Activated T-helper 17 cell treated with anti-CD3 and anti-CD28 coated beads, Interleukin-2, amount 50 U/mL, for 72 hours (primary cell): ENCODE results near the gene IL2RG. TPM values are rescaled to one million over a fixed set of nuclear protein-coding genes. Genes with fewer than 3 reads are reported as not detected.

ENCODE experiments used
- ATAC-seq: fragments of 150-1000 bp; cut with Tn5 transposase; replicated peaks from 2 replicates; pipeline ENCODE4 v1.10.0; 2021; ENCODE audit warnings: mild to moderate bottlenecking, moderate library complexity
- H3K27ac Mint-ChIP-seq: one replicate; pipeline ENCODE4 v1.8.0; 2022; ENCODE audit warnings: mixed read lengths
- H3K27me3 Mint-ChIP-seq: one replicate; pipeline ENCODE4 v1.8.0; 2022; ENCODE audit warnings: mixed read lengths
- H3K36me3 Mint-ChIP-seq: one replicate; pipeline ENCODE4 v1.8.0; 2022; ENCODE audit warnings: low read depth, mild to moderate bottlenecking, mixed read lengths
- H3K4me1 Mint-ChIP-seq: one replicate; pipeline ENCODE4 v1.8.0; 2022; ENCODE audit warnings: mixed read lengths
- H3K4me3 Mint-ChIP-seq: one replicate; pipeline ENCODE4 v1.8.0; 2022; ENCODE audit warnings: mild to moderate bottlenecking, mixed read lengths
- H3K9me3 Mint-ChIP-seq: one replicate; pipeline ENCODE4 v1.8.0; 2022; ENCODE audit warnings: mixed read lengths
- total RNA-seq, 2 donors: library from RNA; stranded (reverse); gene quantifications; one replicate each; pipeline ENCODE4 v1.2.3, GENCODE V29; 2022

The IL2RG gene
- total RNA-seq, 2 donors from 2014 or later, result 317 to 698 TPM

DNA sequence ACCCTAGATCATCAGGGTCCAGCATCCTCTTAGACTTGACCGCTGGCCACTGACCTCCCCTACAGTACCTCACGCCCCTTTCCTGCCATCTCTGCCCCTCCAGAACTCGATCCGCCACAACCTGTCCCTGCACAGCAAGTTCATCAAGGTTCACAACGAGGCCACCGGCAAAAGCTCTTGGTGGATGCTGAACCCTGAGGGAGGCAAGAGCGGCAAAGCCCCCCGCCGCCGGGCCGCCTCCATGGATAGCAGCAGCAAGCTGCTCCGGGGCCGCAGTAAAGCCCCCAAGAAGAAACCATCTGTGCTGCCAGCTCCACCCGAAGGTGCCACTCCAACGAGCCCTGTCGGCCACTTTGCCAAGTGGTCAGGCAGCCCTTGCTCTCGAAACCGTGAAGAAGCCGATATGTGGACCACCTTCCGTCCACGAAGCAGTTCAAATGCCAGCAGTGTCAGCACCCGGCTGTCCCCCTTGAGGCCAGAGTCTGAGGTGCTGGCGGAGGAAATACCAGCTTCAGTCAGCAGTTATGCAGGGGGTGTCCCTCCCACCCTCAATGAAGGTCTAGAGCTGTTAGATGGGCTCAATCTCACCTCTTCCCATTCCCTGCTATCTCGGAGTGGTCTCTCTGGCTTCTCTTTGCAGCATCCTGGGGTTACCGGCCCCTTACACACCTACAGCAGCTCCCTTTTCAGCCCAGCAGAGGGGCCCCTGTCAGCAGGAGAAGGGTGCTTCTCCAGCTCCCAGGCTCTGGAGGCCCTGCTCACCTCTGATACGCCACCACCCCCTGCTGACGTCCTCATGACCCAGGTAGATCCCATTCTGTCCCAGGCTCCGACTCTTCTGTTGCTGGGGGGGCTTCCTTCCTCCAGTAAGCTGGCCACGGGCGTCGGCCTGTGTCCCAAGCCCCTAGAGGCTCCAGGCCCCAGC is 10.5 kb downstream of the IL2RG start:
- Mint-ChIP-seq H3K27ac (peak overlapping the region; percentile 48), H3K4me3 (peak overlapping the region; percentile 19), H3K9me3 (no peaks in the 10 kb centered on the region), H3K27me3 (no peaks in the 10 kb centered on the region), H3K4me1 (peaks cover 10% of the 10 kb centered on the region), H3K36me3 (peaks cover 30% of the 10 kb centered on the region)
- ATAC-seq, result peak; percentile 18

DNA sequence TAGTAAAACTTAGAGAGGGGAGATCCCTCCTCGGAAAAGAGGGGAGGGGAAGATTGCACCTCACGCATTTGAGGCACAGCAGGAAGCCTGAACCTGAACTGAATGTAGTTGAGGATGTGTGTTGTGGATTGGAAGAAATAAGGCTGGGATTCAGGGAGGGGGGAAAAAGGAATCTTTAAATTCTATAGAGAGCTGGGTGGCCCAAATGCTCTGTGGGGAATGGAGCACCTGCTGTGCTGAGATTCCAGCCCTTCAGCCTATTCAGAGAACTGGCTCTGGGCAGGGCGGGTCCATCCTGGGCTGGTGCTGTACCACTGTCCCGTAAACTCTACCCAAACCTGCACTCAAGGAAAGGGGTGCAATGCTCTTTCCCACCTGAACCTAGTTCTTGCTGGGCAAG is 11.6 kb downstream of the IL2RG start:
- ATAC-seq, result no peak
- Mint-ChIP-seq H3K4me1 (peaks cover 5% of the 10 kb centered on the region), H3K27me3 (no peaks in the 10 kb centered on the region), H3K4me3 (peak overlapping the region; percentile 94), H3K27ac (no peak overlapping the region), H3K36me3 (peaks cover 22% of the 10 kb centered on the region), H3K9me3 (no peaks in the 10 kb centered on the region)

DNA sequence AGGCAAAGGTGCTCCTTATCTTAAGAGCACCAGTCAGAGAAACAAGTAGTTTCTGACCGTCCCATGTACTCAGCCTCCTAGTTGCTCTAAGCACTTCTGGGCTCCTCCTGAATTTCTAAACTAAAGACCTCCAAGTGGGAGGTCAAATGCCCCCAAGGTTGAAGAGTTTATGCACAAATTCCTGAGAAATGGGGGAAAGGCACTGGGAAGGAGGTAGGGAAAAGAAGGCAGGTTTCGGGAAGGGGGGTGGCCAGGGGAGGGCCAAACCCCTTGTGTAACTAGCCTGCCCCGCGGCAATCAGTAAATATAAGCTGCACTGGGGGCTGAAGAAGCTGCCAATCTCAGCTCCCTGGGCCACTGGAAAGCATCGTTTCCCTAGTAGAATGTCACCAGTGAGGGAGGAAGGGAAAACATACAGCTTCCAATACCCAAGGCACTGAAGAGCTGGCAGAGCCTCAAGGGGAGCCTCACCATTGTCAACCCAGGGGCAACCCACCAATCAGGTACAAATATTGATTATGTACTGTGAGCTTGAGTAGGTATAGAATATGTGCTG is 12.3 kb downstream of the IL2RG start:
- no peaks in the 10 kb centered on the region for H3K9me3 Mint-ChIP-seq
- peak overlapping the region; percentile 94 for H3K4me3 Mint-ChIP-seq
- H3K4me1 Mint-ChIP-seq, result peaks cover 5% of the 10 kb centered on the region
- ATAC-seq, result no peak
- H3K27me3 Mint-ChIP-seq, result no peaks in the 10 kb centered on the region
- H3K36me3 Mint-ChIP-seq, result peaks cover 15% of the 10 kb centered on the region
- no peak overlapping the region for H3K27ac Mint-ChIP-seq

DNA sequence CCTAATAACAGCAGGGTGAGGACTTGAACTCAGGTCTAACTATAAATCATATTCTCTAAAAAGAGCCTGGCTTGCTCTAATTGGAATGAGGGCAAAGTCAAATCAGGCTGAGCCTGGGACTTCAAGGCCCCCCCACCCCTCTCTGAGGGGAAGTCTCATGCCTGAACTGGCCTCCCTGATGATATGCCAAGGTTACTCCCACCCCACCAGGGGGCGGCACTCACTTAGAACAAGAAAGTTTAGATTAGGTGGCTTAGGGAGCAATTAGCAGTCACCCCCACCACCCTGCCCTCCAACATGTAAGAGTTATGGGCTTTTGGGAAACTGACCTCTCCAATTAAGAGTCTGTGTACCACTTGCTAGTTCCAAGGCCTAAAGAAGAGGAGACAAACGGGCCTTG is 13.1 kb downstream of the IL2RG start:
- Mint-ChIP-seq H3K4me3 (peak overlapping the region; percentile 94), H3K4me1 (peaks cover 5% of the 10 kb centered on the region), H3K9me3 (no peaks in the 10 kb centered on the region), H3K27ac (no peak overlapping the region), H3K36me3 (peaks cover 11% of the 10 kb centered on the region), H3K27me3 (no peaks in the 10 kb centered on the region)
- ATAC-seq, result peak; percentile 49

DNA sequence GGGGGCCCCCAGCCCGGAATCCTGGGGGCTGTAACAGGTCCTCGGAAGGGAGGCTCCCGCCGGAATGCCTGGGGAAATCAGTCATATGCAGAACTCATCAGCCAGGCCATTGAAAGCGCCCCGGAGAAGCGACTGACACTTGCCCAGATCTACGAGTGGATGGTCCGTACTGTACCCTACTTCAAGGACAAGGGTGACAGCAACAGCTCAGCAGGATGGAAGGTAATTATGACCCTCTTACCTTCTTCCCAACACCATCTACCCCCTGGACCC is 14.7 kb downstream of the IL2RG start:
- ATAC-seq, result no peak
- H3K4me1 Mint-ChIP-seq, result peaks cover 5% of the 10 kb centered on the region
- H3K36me3 Mint-ChIP-seq, result peaks cover 11% of the 10 kb centered on the region
- no peaks in the 10 kb centered on the region for H3K9me3 Mint-ChIP-seq
- H3K27me3 Mint-ChIP-seq, result no peaks in the 10 kb centered on the region
- peak overlapping the region; percentile 94 for H3K4me3 Mint-ChIP-seq
- H3K27ac Mint-ChIP-seq, result no peak overlapping the region

DNA sequence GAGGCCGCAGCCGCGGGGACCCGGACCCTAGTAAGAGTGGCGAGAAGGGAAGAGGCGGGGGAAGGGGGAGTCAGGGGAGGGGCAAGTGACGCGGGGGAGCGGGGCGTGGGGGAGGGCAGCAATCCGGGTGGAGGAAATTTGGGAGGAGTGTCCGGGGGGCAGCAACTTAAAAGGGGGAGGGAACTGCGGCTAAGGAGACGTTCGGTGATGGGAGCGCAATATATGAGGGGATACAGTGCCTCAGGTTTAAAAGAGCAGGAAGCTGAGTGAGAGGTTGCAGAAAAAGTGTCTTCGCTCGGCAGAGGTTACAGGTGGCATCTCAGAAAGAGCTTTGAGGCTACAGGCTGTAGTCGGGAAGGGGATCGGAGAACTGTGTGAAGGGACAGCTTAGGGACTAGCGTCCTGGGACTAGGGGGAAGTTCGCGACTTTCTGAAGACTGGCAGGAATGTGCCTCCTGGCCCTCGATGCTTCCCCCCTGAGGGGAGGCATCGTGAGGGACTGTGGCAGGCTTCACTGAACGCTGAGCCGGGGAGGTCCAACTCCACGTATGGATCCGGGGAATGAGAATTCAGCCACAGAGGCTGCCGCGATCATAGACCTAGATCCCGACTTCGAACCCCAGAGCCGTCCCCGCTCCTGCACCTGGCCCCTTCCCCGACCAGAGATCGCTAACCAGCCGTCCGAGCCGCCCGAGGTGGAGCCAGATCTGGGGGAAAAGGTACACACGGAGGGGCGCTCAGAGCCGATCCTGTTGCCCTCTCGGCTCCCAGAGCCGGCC is 15.2 kb downstream of the IL2RG start:
- Mint-ChIP-seq H3K27me3 (no peaks in the 10 kb centered on the region), H3K9me3 (no peaks in the 10 kb centered on the region), H3K27ac (peak overlapping the region; percentile 93), H3K4me1 (peaks cover 5% of the 10 kb centered on the region), H3K36me3 (peaks cover 9% of the 10 kb centered on the region), H3K4me3 (peak overlapping the region; percentile 94)
- peak; percentile 56 for ATAC-seq

DNA sequence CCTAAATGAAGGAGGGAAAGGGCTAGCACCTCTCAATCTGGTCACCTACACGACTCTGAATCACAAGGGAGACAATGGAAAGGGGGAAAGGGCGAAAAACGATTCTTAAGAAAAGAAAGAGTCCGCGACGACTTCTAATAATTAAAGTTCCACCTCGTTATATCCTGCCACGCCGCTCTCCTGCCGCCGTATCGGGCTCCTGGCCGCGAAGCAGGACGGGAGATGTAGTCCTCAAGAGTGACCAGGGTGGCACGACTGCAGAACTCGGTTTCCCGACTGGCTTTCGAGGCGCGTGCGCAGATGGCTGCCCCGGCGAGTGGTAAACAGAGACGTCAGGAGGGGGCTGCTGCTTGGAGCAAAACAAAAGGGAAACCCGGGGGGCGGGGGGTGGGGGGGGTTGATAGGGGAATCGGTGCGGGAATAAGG is 15.8 kb downstream of the IL2RG start, which contains the start of gene FOXO4:
TSS of gene FOXO4 (plus strand) at position 297 of the 426 bp plus-strand sequence. CDS start 678 bp downstream, outside the sequence.
- Mint-ChIP-seq H3K27me3 (no peaks in the 10 kb centered on the region), H3K9me3 (no peaks in the 10 kb centered on the region), H3K27ac (peak within 1 kb of the TSS; percentile 93), H3K36me3 (peaks cover 3% of the 10 kb centered on the region), H3K4me3 (peak within 1 kb of the TSS; percentile 94), H3K4me1 (peaks cover 5% of the 10 kb centered on the region)
- ATAC-seq, result peak; percentile 88

DNA sequence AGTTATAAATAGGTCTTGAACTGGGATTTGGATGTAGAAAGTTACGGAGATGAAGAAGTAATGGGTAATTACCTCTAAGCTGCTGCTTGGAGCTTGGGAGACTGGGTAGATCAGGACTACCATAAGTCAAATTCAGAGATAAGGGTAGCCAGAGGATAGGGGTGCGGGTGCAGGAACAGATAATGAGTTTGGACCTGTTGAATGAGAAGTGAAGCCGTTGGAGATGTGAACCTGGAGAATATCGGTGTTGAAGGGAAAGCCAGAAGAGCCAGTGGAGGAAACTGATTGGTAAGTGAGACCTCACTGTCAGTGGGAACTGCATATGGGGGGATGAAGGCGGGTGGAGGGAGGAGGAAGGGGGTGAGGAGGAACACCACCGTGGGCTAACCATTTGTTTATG is 16.3 kb downstream of the IL2RG start:
- peaks cover 5% of the 10 kb centered on the region for H3K4me1 Mint-ChIP-seq
- peak overlapping the region; percentile 93 for H3K27ac Mint-ChIP-seq
- peak overlapping the region; percentile 94 for H3K4me3 Mint-ChIP-seq
- no peaks in the 10 kb centered on the region for H3K27me3 Mint-ChIP-seq
- no peaks in the 10 kb centered on the region for H3K9me3 Mint-ChIP-seq
- H3K36me3 Mint-ChIP-seq, result no peaks in the 10 kb centered on the region
- ATAC-seq, result no peak

DNA sequence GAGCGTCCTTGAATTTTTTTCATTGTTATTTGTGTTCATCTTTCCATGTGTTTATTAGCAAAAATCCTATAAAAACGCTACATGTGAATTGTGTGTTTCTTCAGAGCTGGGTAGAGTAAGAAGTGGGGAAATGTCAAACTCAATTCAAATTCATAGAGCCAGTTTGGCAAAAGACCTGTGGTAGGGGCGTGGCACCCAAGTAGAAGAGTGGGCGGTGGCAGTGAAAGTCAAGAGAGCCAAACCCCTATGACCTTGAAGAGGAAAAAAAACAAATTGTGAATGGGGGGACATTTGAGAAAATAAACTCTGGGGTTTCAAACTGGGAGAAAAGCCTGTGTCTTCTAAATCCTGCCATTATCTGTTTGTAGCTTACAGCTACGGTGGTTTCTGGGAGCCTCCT is 20.1 kb downstream of the IL2RG start:
- Mint-ChIP-seq H3K4me1 (no peaks in the 10 kb centered on the region), H3K9me3 (no peaks in the 10 kb centered on the region), H3K4me3 (no peak overlapping the region), H3K27ac (no peak overlapping the region), H3K36me3 (no peaks in the 10 kb centered on the region), H3K27me3 (no peaks in the 10 kb centered on the region)
- no peak for ATAC-seq

DNA sequence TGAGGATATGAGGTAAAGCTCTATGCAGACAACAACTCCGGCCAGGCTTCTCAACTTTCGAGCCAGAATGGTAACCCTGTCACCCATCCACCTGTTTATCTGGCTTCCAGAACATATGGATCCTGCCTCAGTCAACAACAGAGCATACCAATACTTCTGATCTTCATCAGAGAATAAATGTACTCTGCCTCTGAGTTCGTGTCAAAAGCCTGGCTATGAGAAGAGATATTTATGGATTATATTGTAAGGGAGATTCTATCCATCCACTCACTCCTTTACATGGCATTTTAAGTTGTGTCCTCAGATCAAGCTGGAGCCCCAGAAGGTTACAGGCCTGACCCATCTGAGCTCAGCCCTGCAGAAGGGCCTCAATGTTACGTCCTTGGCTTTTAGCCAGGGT is 25.5 kb downstream of the IL2RG start:
- no peak overlapping the region for H3K4me3 Mint-ChIP-seq
- H3K4me1 Mint-ChIP-seq, result no peaks in the 10 kb centered on the region
- H3K36me3 Mint-ChIP-seq, result no peaks in the 10 kb centered on the region
- H3K9me3 Mint-ChIP-seq, result no peaks in the 10 kb centered on the region
- H3K27ac Mint-ChIP-seq, result no peak overlapping the region
- ATAC-seq, result no peak
- no peaks in the 10 kb centered on the region for H3K27me3 Mint-ChIP-seq

DNA sequence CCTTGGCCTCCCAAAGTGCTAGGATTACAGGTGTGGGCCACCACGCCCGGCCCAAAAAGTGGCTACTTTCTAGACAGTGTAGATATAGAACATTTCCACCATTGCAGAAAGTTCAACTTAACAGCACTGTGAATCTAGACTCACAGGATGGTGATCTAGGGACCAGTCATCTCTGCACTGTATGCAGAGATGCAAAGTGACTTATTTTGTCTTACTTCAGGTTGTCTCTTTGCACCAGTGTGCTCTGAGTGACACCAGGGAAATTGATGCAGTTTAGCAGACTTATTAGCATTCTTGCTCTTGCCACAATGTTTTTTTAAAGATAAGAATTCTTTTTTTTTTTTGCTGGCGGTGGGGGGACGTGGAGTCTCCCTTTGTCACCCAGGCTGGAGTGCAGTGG is 28.6 kb downstream of the IL2RG start:
- no peak overlapping the region for H3K4me3 Mint-ChIP-seq
- H3K27me3 Mint-ChIP-seq, result no peaks in the 10 kb centered on the region
- H3K4me1 Mint-ChIP-seq, result no peaks in the 10 kb centered on the region
- ATAC-seq, result no peak
- no peaks in the 10 kb centered on the region for H3K36me3 Mint-ChIP-seq
- H3K27ac Mint-ChIP-seq, result no peak overlapping the region
- no peaks in the 10 kb centered on the region for H3K9me3 Mint-ChIP-seq

DNA sequence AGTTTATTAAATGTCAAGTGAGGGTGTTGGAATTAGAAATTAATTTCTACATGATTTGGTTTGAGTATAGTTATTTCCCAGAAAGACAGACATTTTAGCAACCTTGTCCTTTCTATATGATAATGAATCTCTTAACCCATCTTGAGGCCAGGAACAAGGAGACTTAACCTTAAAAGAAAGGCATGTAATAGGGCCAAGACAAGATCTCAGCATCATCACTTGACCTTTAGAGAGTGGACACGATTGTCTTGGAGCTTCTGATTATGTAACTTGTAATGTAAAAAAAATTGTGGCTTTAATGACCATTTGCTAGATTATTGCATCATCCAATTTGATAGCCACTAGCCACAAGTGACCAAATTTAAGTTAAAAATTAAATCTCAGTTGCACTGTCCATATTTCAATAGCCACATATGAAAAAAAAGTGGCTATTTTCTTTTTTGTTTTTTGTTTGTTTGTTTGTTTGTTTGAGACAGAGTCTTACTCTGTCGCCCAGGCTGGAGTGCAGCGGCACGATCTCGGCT is 29.2 kb downstream of the IL2RG start:
- no peaks in the 10 kb centered on the region for H3K9me3 Mint-ChIP-seq
- H3K36me3 Mint-ChIP-seq, result no peaks in the 10 kb centered on the region
- H3K4me1 Mint-ChIP-seq, result no peaks in the 10 kb centered on the region
- H3K27me3 Mint-ChIP-seq, result no peaks in the 10 kb centered on the region
- H3K4me3 Mint-ChIP-seq, result no peak overlapping the region
- ATAC-seq, result no peak
- H3K27ac Mint-ChIP-seq, result no peak overlapping the region

DNA sequence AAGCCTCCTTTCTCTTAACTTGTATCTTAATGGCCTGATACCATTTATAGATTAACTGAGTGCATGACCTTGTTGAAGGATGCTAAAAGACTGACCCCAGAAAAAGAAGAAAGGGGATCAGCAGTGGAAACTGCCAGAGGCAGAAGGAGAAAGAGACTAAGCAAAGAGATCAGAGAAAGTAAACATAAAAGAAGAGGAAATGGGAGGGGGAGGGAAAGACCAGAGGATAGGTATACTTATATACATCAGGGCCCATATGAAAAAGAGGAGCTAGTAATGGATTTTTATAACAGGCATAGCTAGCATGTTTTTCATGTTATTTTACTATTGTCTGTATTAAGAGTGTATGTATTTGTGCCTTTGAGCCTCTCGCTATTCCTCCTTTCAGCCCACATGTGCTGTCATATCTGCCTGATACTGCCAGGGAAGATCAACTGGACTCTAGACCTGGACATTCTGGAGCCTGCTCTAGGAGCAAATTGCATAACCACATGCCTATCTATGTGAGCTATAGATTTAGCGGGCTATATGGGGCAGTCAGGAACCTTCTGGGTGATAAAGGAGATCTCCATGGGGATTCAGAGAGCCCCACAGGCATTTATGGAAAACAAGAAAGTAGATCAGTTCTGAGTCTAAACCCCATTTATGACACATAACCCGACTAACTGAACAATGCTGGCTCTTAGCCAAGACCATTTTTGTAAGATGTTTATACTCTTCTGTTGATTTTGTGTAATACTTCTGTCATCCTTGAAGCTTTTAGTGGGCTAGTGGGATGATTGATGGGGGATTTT is 29.9 kb downstream of the IL2RG start:
- Mint-ChIP-seq H3K4me1 (no peaks in the 10 kb centered on the region), H3K27me3 (no peaks in the 10 kb centered on the region), H3K4me3 (no peak overlapping the region), H3K27ac (no peak overlapping the region), H3K9me3 (no peaks in the 10 kb centered on the region), H3K36me3 (no peaks in the 10 kb centered on the region)
- ATAC-seq, result peak; percentile 39

DNA sequence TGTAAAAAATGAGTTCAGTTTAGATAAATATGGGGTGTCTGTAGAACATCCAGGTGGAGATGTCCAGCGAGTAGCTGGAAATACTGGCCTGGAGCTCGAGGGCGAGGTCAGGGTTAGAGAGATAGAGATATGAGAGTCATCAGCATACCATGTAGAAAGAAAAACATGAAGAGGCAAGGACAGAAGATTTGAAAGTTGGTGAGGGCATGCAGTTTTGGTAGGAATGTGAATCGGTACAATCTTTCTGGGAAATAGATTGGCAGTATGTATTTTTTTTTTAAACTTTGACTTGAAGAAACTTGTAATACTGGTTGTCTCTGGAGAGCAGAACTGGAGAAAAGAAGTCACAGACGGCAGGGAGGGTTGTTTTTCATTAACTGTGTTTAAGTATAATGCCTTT is 40.8 kb downstream of the IL2RG start:
- ATAC-seq, result no peak
- Mint-ChIP-seq H3K9me3 (no peaks in the 10 kb centered on the region), H3K4me1 (peaks cover 6% of the 10 kb centered on the region), H3K27me3 (peaks cover 4% of the 10 kb centered on the region), H3K4me3 (no peak overlapping the region), H3K36me3 (peaks cover 12% of the 10 kb centered on the region), H3K27ac (no peak overlapping the region)
